HG02623 (cell line): ENCODE results near the gene OSBP2.

Source experiments
- ATAC-seq: cut with Tn5 transposase; IDR thresholded peaks from one replicate; pipeline ENCODE4 v1.9.1; 2021; ENCODE audit warnings: moderate library complexity; ENCODE audit not compliant: unreplicated experiment

Gene OSBP2

GRCh38 chr22:30838111-30838510 is 143.4 kb downstream of the OSBP2 start:
- no peak for ATAC-seq

- ATAC-seq: no peak
These were observed 146.6 kb downstream of the OSBP2 start for GRCh38 chr22:30841273-30841672.

GRCh38 chr22:30843245-30843644 is 148.6 kb downstream of the OSBP2 start:
- no peak for ATAC-seq

GRCh38 chr22:30847583-30847982 is 152.9 kb downstream of the OSBP2 start:
- ATAC-seq: no peak

GRCh38 chr22:30855266-30855665 is 160.6 kb downstream of the OSBP2 start:
- no peak for ATAC-seq

GRCh38 chr22:30855677-30856518 is 161.2 kb downstream of the OSBP2 start:
- no peak for ATAC-seq

GRCh38 chr22:30856741-30857502 is 162.2 kb downstream of the OSBP2 start:
- ATAC-seq: no peak

GRCh38 chr22:30857791-30858190 is 163.1 kb downstream of the OSBP2 start:
- no peak for ATAC-seq

- ATAC-seq: no peak
These were observed 164.5 kb downstream of the OSBP2 start for GRCh38 chr22:30858976-30859713.

- no peak for ATAC-seq
These were observed 165.0 kb downstream of the OSBP2 start for GRCh38 chr22:30859714-30860095.

GRCh38 chr22:30860176-30861105 is 165.8 kb downstream of the OSBP2 start:
- ATAC-seq: no peak

GRCh38 chr22:30861131-30861530 is 166.5 kb downstream of the OSBP2 start:
- ATAC-seq: no peak

GRCh38 chr22:30861688-30862552 is 167.2 kb downstream of the OSBP2 start:
- ATAC-seq: no peak

- no peak for ATAC-seq
These were observed 168.6 kb downstream of the OSBP2 start for GRCh38 chr22:30863081-30863833.

- no peak for ATAC-seq
These were observed 170.1 kb downstream of the OSBP2 start for GRCh38 chr22:30864441-30865420.

GRCh38 chr22:30865656-30866055 is 171.0 kb downstream of the OSBP2 start:
- ATAC-seq: no peak

- no peak for ATAC-seq
These were observed 171.5 kb downstream of the OSBP2 start for GRCh38 chr22:30866216-30866615.
